Measurements from ENCODE around the gene HAPLN3.

HAPLN3 gene

GRCh38 chr15:88839146-88839545 lies 56.2 kb downstream of the HAPLN3 start:
- Histone ChIP-seq H3K4me3 (ENCODE audit: low read length) (no peak overlapping the region), H3K4me1 (ENCODE audit: low read length) (no peaks in the 10 kb centered on the region), H3K9me3 (replicated peaks; ENCODE audit: insufficient read depth, low read length) (no peaks in the 10 kb centered on the region), H3K27ac (ENCODE audit: low read length) (no peak overlapping the region), H2AFZ (ENCODE audit: low read length) (no peak overlapping the region), H3F3A (ENCODE audit: insufficient read depth, low read length) (no peaks in the 10 kb centered on the region), H3K9ac (ENCODE audit: low read length) (no peak overlapping the region), H3K27me3 (replicated peaks; ENCODE audit: insufficient read depth, low read length) (no peaks in the 10 kb centered on the region), H3K4me2 (ENCODE audit: low read depth, low read length) (no peak overlapping the region), H3K9me2 (replicated peaks; ENCODE audit: insufficient read depth, low read length) (no peaks in the 10 kb centered on the region), H4K20me1 (ENCODE audit: insufficient read depth, low read length) (no peaks in the 10 kb centered on the region), H3K79me2 (ENCODE audit: low read length) (no peaks in the 10 kb centered on the region), H3K36me3 (replicated peaks; ENCODE audit: insufficient read depth, low read length) (no peaks in the 10 kb centered on the region)
- no peak for DNase-seq
- no peak for TF ChIP-seq EZH2 (optimal IDR thresholded peaks at IDR 0.05; ENCODE audit: low read depth, low read length)
- TF ChIP-seq, protein P1, sequence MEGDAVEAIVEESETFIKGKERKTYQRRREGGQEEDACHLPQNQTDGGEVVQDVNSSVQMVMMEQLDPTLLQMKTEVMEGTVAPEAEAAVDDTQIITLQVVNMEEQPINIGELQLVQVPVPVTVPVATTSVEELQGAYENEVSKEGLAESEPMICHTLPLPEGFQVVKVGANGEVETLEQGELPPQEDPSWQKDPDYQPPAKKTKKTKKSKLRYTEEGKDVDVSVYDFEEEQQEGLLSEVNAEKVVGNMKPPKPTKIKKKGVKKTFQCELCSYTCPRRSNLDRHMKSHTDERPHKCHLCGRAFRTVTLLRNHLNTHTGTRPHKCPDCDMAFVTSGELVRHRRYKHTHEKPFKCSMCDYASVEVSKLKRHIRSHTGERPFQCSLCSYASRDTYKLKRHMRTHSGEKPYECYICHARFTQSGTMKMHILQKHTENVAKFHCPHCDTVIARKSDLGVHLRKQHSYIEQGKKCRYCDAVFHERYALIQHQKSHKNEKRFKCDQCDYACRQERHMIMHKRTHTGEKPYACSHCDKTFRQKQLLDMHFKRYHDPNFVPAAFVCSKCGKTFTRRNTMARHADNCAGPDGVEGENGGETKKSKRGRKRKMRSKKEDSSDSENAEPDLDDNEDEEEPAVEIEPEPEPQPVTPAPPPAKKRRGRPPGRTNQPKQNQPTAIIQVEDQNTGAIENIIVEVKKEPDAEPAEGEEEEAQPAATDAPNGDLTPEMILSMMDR (IDR thresholded peaks at IDR 0.05; ENCODE audit: low read length), result no peak
- no peak for TF ChIP-seq EZH2phosphoT487 (IDR thresholded peaks at IDR 0.05; ENCODE audit: low read length)

GRCh38 chr15:88838667-88839066 lies 56.7 kb downstream of the HAPLN3 start:
- no peaks in the 10 kb centered on the region for H3K9me2 ChIP-seq (replicated peaks; ENCODE audit: insufficient read depth, low read length)
- H2AFZ ChIP-seq (ENCODE audit: low read length), result no peak overlapping the region
- no peaks in the 10 kb centered on the region for H3K9me3 ChIP-seq (replicated peaks; ENCODE audit: insufficient read depth, low read length)
- H3K27ac ChIP-seq (ENCODE audit: low read length), result no peak overlapping the region
- no peak overlapping the region for H3K9ac ChIP-seq (ENCODE audit: low read length)
- no peak overlapping the region for H3K4me2 ChIP-seq (ENCODE audit: low read depth, low read length)
- H3K27me3 ChIP-seq (replicated peaks; ENCODE audit: insufficient read depth, low read length), result no peaks in the 10 kb centered on the region
- DNase-seq, result no peak
- no peaks in the 10 kb centered on the region for H3F3A ChIP-seq (ENCODE audit: insufficient read depth, low read length)
- H3K79me2 ChIP-seq (ENCODE audit: low read length), result no peaks in the 10 kb centered on the region
- no peak overlapping the region for H3K4me3 ChIP-seq (ENCODE audit: low read length)
- no peaks in the 10 kb centered on the region for H4K20me1 ChIP-seq (ENCODE audit: insufficient read depth, low read length)
- H3K4me1 ChIP-seq (ENCODE audit: low read length), result no peaks in the 10 kb centered on the region
- TF ChIP-seq, protein P1 (IDR thresholded peaks at IDR 0.05; ENCODE audit: low read length), result no peak
- TF ChIP-seq EZH2 (optimal IDR thresholded peaks at IDR 0.05; ENCODE audit: low read depth, low read length) (no peak), EZH2phosphoT487 (IDR thresholded peaks at IDR 0.05; ENCODE audit: low read length) (no peak)
- no peaks in the 10 kb centered on the region for H3K36me3 ChIP-seq (replicated peaks; ENCODE audit: insufficient read depth, low read length)

DNA sequence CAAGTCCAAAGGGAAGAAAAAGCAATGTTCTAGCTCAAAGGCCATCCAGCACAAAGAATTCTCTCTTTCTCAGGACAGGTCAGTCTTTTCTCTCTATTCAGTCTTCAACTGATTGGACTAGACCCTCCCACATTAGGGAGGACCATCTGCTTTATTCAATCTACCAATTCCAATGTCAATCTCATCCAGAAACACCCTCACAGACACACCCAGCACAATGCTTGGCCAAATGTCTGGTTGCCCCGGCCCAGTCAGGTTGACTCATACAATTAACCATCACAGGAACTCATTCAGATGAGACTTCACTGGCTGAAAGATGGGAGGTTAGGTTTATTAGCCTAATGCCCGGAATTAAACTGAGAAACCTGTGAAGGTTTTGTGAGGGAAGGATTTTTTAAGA lies 59.7 kb downstream of the HAPLN3 start:
- Histone ChIP-seq H3K79me2 (ENCODE audit: low read length) (no peaks in the 10 kb centered on the region), H3K4me1 (ENCODE audit: low read length) (no peaks in the 10 kb centered on the region), H3K27ac (ENCODE audit: low read length) (no peak overlapping the region), H3K36me3 (replicated peaks; ENCODE audit: insufficient read depth, low read length) (no peaks in the 10 kb centered on the region), H2AFZ (ENCODE audit: low read length) (no peak overlapping the region), H3K27me3 (replicated peaks; ENCODE audit: insufficient read depth, low read length) (no peaks in the 10 kb centered on the region), H3K9me3 (replicated peaks; ENCODE audit: insufficient read depth, low read length) (no peaks in the 10 kb centered on the region), H4K20me1 (ENCODE audit: insufficient read depth, low read length) (no peaks in the 10 kb centered on the region), H3K9me2 (replicated peaks; ENCODE audit: insufficient read depth, low read length) (no peaks in the 10 kb centered on the region), H3F3A (ENCODE audit: insufficient read depth, low read length) (no peaks in the 10 kb centered on the region), H3K4me2 (ENCODE audit: low read depth, low read length) (no peak overlapping the region), H3K9ac (ENCODE audit: low read length) (no peak overlapping the region), H3K4me3 (ENCODE audit: low read length) (no peak overlapping the region)
- DNase-seq, result no peak
- TF ChIP-seq EZH2 (optimal IDR thresholded peaks at IDR 0.05; ENCODE audit: low read depth, low read length) (no peak), EZH2phosphoT487 (IDR thresholded peaks at IDR 0.05; ENCODE audit: low read length) (no peak)
- TF ChIP-seq, protein P1 (IDR thresholded peaks at IDR 0.05; ENCODE audit: low read length), result no peak

All from MM.1S (cell line).